HCT116 (cell line): ENCODE results near the gene SPX. TPM values are rescaled to one million over a fixed set of nuclear protein-coding genes. Genes with fewer than 3 reads are reported as not detected.

Experiments
- ATAC-seq: fragments of 200-7000 bp; cut with Tn5 transposase; 2 replicates; pipeline ENCODE4 v1.9.1; 2020; ENCODE audit warnings: mild to moderate bottlenecking, moderate library complexity
- BruUV-seq: library from RNA; stranded (reverse); fragments of 400-500 nt; replicated peaks from 2 replicates; lab custom pipeline; 2021; lab: Mats Ljungman, UMichigan
- CTCF ChIA-PET: fragments of 300-600 bp; sonication (Branson Sonifier 250); formaldehyde crosslinking; loops from one replicate; lab custom pipeline; 2021; ENCODE audit warnings: antibody characterized with exemption; lab: Charles Lee
- POLR2A ChIA-PET: fragments of 300-600, 350-600 bp; sonication (Branson Sonifier 250); formaldehyde crosslinking; loops from one replicate; lab custom pipeline; 2021; ENCODE audit warnings: antibody characterized with exemption; lab: Charles Lee
- RAD21 ChIA-PET, 2 experiments: fragments of 300-600 bp; sonication (Branson Sonifier 250); formaldehyde crosslinking; loops; one replicate each; lab custom pipeline; 2023; ENCODE audit warnings: low total read pairs in 2 of 2; ENCODE audit not compliant: uncharacterized antibody in 2 of 2, unreplicated experiment in 2 of 2, low non-redundant PET in 1 of 2; lab: Charles Lee
- DNase-seq: peaks from one replicate; pipeline ENCODE4 v3.0.0-alpha.2; 2010; ENCODE audit warnings: low read depth, low spot score
- H2AFZ ChIP-seq: fragments of 200-600 bp; shearing (Covaris generic), sonication (generic); 2 replicates; pipeline ENCODE4 v1.6.1; 2017; ENCODE audit warnings: low read depth, mixed run types, mixed read lengths, antibody characterized with exemption, low read length; ENCODE audit not compliant: poor library complexity, severe bottlenecking
- H3K27ac ChIP-seq: 2 replicates; pipeline ENCODE4 v1.5.1; 2012; ENCODE audit warnings: low read depth, low read length
- H3K27me3 ChIP-seq: fragments of 200-600 bp; sonication (generic); 2 replicates; pipeline ENCODE4 v1.6.1; 2016; ENCODE audit warnings: mixed run types, low read length, mixed read lengths; ENCODE audit not compliant: insufficient read depth
- H3K36me3 ChIP-seq, 2 experiments: fragments of 200-500 bp in 1 of 2; fragments of 200-600 bp in 1 of 2; sonication (Bioruptor generic) in 1 of 2; sonication (generic) in 1 of 2; 2 replicates each; pipeline versions ENCODE4 v1.5.1 to v1.6.1; 2014 to 2016; ENCODE audit warnings: low read length in 2 of 2, inconsistent platforms in 1 of 2, mixed read lengths in 1 of 2, mixed run types in 1 of 2; ENCODE audit not compliant: insufficient read depth in 2 of 2, control insufficient read depth in 1 of 2
- H3K4me1 ChIP-seq, 2 experiments: fragments of 200-600 bp in 1 of 2; sonication (generic) in 1 of 2; 2 replicates each; pipeline versions ENCODE4 v1.5.1 to v1.6.1; 2012 to 2017; ENCODE audit warnings: low read length in 2 of 2, inconsistent platforms in 1 of 2, mild to moderate bottlenecking in 1 of 2, mixed read lengths in 1 of 2, mixed run types in 1 of 2, moderate library complexity in 1 of 2; ENCODE audit not compliant: insufficient read depth in 2 of 2, control insufficient read depth in 1 of 2
- H3K4me2 ChIP-seq: fragments of 200-600 bp; sonication (generic); 2 replicates; pipeline ENCODE4 v1.6.1; 2017; ENCODE audit warnings: mixed run types, low read length, mixed read lengths
- H3K4me3 ChIP-seq, 2 experiments: fragments of 200-600 bp in 1 of 2; sonication (generic) in 1 of 2; replicated peaks in 1 of 2; 2 replicates each; pipeline ENCODE4 v1.5.1; 2011 to 2016; ENCODE audit warnings: low read length in 2 of 2, control low read depth in 1 of 2, low read depth in 1 of 2, mild to moderate bottlenecking in 1 of 2, mixed read lengths in 1 of 2, mixed run types in 1 of 2
- H3K79me2 ChIP-seq: fragments of 200-600 bp; sonication (generic); 2 replicates; pipeline ENCODE4 v1.6.1; 2017; ENCODE audit warnings: mild to moderate bottlenecking, mixed run types, low read length, moderate library complexity, mixed read lengths; ENCODE audit not compliant: insufficient read depth
- H3K9ac ChIP-seq: fragments of 200-600 bp; sonication (generic); 2 replicates; pipeline ENCODE4 v1.6.1; 2016; ENCODE audit warnings: low read length, mixed read lengths
- H3K9me2 ChIP-seq: fragments of 200-600 bp; sonication (generic), shearing (Covaris generic); 2 replicates; pipeline ENCODE4 v1.6.1; 2017; ENCODE audit warnings: mixed run types, mild to moderate bottlenecking, moderate library complexity; ENCODE audit not compliant: insufficient read depth
- H3K9me3 ChIP-seq, 2 experiments: fragments of 200-500 bp in 1 of 2; fragments of 200-600 bp in 1 of 2; sonication (Bioruptor generic) in 1 of 2; sonication (generic) in 1 of 2; 2 replicates each; pipeline ENCODE4 v1.6.1; 2014 to 2017; ENCODE audit warnings: low read length in 2 of 2, mixed read lengths in 2 of 2, inconsistent platforms in 1 of 2, low read depth in 1 of 2, mild to moderate bottlenecking in 1 of 2, mixed run types in 1 of 2, moderate library complexity in 1 of 2; ENCODE audit not compliant: control insufficient read depth in 1 of 2, insufficient read depth in 1 of 2
- H4K20me1 ChIP-seq: fragments of 200-600 bp; sonication (generic), shearing (Covaris generic); 2 replicates; pipeline ENCODE4 v1.6.1; 2017; ENCODE audit warnings: mixed run types, mild to moderate bottlenecking, moderate library complexity; ENCODE audit not compliant: insufficient read depth
- CBX3 ChIP-seq: IDR thresholded peaks from 2 replicates; pipeline ENCODE4 v1.6.1; 2012; ENCODE audit warnings: low read depth
- CEBPB ChIP-seq: IDR thresholded peaks from 2 replicates; pipeline ENCODE4 v1.6.1; 2012; ENCODE audit warnings: low read depth
- CTCF ChIP-seq, 3 experiments: fragments of 200-600 bp in 1 of 3; sonication (generic) in 1 of 3; IDR thresholded peaks in 2 of 3; conservative IDR thresholded peaks in 1 of 3; 2 replicates each; pipeline ENCODE4 v1.5.1; 2012 to 2017; ENCODE audit warnings: low read depth in 2 of 3, low read length in 2 of 3, antibody characterized with exemption in 1 of 3, borderline replicate concordance in 1 of 3, control low read depth in 1 of 3, mild to moderate bottlenecking in 1 of 3, mixed read lengths in 1 of 3, mixed run types in 1 of 3, moderate library complexity in 1 of 3; ENCODE audit not compliant: insufficient read depth in 1 of 3
- ELF1 ChIP-seq: IDR thresholded peaks from 2 replicates; pipeline ENCODE4 v1.6.1; 2012; ENCODE audit warnings: low read depth, borderline replicate concordance
- EZH2 ChIP-seq: fragments of 200-600 bp; sonication (generic); IDR thresholded peaks from 2 replicates; pipeline ENCODE4 v1.6.1; 2017; ENCODE audit warnings: antibody characterized with exemption, mixed run types
- EZH2phosphoT487 ChIP-seq: fragments of 200-600 bp; IDR thresholded peaks from 2 replicates; pipeline ENCODE4 v1.6.1; 2018; ENCODE audit warnings: antibody characterized with exemption, borderline replicate concordance
- FOSL1 ChIP-seq: IDR thresholded peaks from 2 replicates; pipeline ENCODE4 v1.6.1; 2012; ENCODE audit warnings: low read depth
- JUND ChIP-seq: IDR thresholded peaks from 2 replicates; pipeline ENCODE4 v1.6.1; 2012
- MAX ChIP-seq: IDR thresholded peaks from 2 replicates; pipeline ENCODE4 v1.6.1; 2012
- POLR2AphosphoS5 ChIP-seq: IDR thresholded peaks from 2 replicates; pipeline ENCODE4 v1.6.1; 2011; ENCODE audit warnings: mild to moderate bottlenecking, low read depth, low read length, moderate library complexity
- RAD21 ChIP-seq: IDR thresholded peaks from 2 replicates; pipeline ENCODE4 v1.6.1; 2012; ENCODE audit warnings: low read depth, mild to moderate bottlenecking
- SIN3A ChIP-seq: IDR thresholded peaks from 2 replicates; pipeline ENCODE4 v1.6.1; 2012; ENCODE audit warnings: low read depth
- SP1 ChIP-seq: IDR thresholded peaks from 2 replicates; pipeline ENCODE4 v1.6.1; 2012; ENCODE audit warnings: low read depth
- TCF7L2 ChIP-seq: IDR thresholded peaks from 2 replicates; pipeline ENCODE4 v1.7.0; 2011; ENCODE audit warnings: borderline replicate concordance, inconsistent platforms; ENCODE audit not compliant: insufficient read depth, insufficient read length; ENCODE audit errors: extremely low read depth
- YY1 ChIP-seq: IDR thresholded peaks from 2 replicates; pipeline ENCODE4 v1.6.1; 2011; ENCODE audit warnings: low read length, low read depth, moderate library complexity, mild to moderate bottlenecking; ENCODE audit not compliant: insufficient replicate concordance; ENCODE audit errors: extremely low read depth
- ZNF274 ChIP-seq: fragments of 200-500 bp; sonication (Bioruptor generic); IDR thresholded peaks from 2 replicates; pipeline ENCODE4 v1.6.1; 2014; ENCODE audit warnings: mild to moderate bottlenecking, low read depth, low read length, inconsistent platforms
- intact Hi-C: fragments of 100-400 bp; cut with micrococcal nuclease; formaldehyde crosslinking; loops from 2 replicates; pipeline ENCODE4 v1.10.0; 2022
- total RNA-seq: library from RNA; stranded (reverse); gene quantifications from one replicate; pipeline ENCODE4 v1.2.1, GENCODE V29; 2021; ENCODE audit not compliant: unreplicated experiment

SPX gene
- total RNA-seq, 1 experiment from 2014 or later = 0.76 TPM

GRCh38 chr12:21545557-21545956 lies 19.5 kb downstream of the SPX start:
- no peak overlapping the region for H3K4me3 ChIP-seq
- no peak overlapping the region for H3K4me2 ChIP-seq
- no peak for TF ChIP-seq EZH2phosphoT487
- no peak for TF ChIP-seq SP1
- no peak for TF ChIP-seq FOSL1
- no peak for TF ChIP-seq JUND
- no peak for TF ChIP-seq SIN3A
- TF ChIP-seq ZNF274 = no peak
- TF ChIP-seq YY1 = no peak
- TF ChIP-seq POLR2AphosphoS5 = no peak
- TF ChIP-seq MAX = no peak
- no peak for TF ChIP-seq CTCF (IDR thresholded peaks at IDR 0.05 in 2 of 3, conservative IDR thresholded peaks at IDR 0.05 in 1 of 3; ENCODE audit: borderline replicate concordance in 1 of 3, insufficient read depth in 1 of 3, low read depth in 2 of 3, low read length in 2 of 3)
- TF ChIP-seq CEBPB = no peak
- no peak for TF ChIP-seq ELF1
- TF ChIP-seq EZH2 = no peak
- no peak for TF ChIP-seq CBX3
- TF ChIP-seq RAD21 = no peak
- TF ChIP-seq TCF7L2 = no peak
- H3K79me2 ChIP-seq = no peaks in the 10 kb centered on the region
- H3K4me1 ChIP-seq = no peaks in the 10 kb centered on the region
- DNase-seq (no peak), ATAC-seq (no peak)
- no peak overlapping the region for H3K9ac ChIP-seq
- ChIA-PET RAD21 (no interaction called here), POLR2A (no interaction called here), CTCF (no interaction called here)
- H3K27me3 ChIP-seq = no peaks in the 10 kb centered on the region
- H3K27ac ChIP-seq = no peak overlapping the region
- H3K9me2 ChIP-seq = no peaks in the 10 kb centered on the region
- no peaks in the 10 kb centered on the region for H3K9me3 ChIP-seq
- intact Hi-C loops = no loop called here
- H4K20me1 ChIP-seq = no peaks in the 10 kb centered on the region
- no TSS peak for BruUV-seq
- H2AFZ ChIP-seq = no peak overlapping the region
- H3K36me3 ChIP-seq = no peaks in the 10 kb centered on the region
